Measurements from ENCODE around the gene PPP1R15A. TPM values are rescaled to one million over a fixed set of nuclear protein-coding genes. Genes with fewer than 3 reads are reported as not detected.
"Not testable (repeated sequence)": the region's sequence is repeated elsewhere in the genome, so short reads cannot be mapped to it uniquely, and the experiment has no call there.

The PPP1R15A gene
- total RNA-seq, 1 donor from 2014 or later = 57.5 TPM

DNA sequence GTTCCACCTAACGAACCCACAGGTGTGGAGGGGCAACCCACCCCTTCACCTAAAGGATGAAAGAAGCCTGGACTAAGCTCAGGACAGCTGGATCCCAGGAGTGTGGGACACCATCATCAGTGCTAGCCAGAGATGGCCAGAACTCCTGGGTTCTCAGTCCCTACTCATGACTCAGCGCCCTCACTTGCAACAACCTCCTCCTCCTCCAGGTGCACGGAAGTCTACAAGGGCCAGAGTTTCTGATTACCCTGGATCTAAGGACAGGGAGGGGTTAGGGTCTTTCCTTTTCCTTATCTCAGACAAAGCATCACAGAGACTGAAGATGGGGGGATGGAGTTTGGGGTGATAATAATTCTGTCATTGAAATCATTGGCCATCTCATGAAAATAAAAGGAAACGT, 18.3 kb downstream of the PPP1R15A start:
- Mint-ChIP-seq H3K4me1 (ENCODE audit: unreplicated experiment) (no peaks in the 10 kb centered on the region), H3K27me3 (no peaks in the 10 kb centered on the region), H3K4me3 (no peak overlapping the region), H3K9me3 (no peaks in the 10 kb centered on the region), H3K36me3 (no peaks in the 10 kb centered on the region), H3K27ac (no peak overlapping the region)
- TF ChIP-seq, protein P1, sequence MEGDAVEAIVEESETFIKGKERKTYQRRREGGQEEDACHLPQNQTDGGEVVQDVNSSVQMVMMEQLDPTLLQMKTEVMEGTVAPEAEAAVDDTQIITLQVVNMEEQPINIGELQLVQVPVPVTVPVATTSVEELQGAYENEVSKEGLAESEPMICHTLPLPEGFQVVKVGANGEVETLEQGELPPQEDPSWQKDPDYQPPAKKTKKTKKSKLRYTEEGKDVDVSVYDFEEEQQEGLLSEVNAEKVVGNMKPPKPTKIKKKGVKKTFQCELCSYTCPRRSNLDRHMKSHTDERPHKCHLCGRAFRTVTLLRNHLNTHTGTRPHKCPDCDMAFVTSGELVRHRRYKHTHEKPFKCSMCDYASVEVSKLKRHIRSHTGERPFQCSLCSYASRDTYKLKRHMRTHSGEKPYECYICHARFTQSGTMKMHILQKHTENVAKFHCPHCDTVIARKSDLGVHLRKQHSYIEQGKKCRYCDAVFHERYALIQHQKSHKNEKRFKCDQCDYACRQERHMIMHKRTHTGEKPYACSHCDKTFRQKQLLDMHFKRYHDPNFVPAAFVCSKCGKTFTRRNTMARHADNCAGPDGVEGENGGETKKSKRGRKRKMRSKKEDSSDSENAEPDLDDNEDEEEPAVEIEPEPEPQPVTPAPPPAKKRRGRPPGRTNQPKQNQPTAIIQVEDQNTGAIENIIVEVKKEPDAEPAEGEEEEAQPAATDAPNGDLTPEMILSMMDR (conservative IDR thresholded peaks at IDR 0.05) = no peak
- no peak for DNase-seq (ENCODE audit: extremely low spot score, unreplicated experiment)

DNA sequence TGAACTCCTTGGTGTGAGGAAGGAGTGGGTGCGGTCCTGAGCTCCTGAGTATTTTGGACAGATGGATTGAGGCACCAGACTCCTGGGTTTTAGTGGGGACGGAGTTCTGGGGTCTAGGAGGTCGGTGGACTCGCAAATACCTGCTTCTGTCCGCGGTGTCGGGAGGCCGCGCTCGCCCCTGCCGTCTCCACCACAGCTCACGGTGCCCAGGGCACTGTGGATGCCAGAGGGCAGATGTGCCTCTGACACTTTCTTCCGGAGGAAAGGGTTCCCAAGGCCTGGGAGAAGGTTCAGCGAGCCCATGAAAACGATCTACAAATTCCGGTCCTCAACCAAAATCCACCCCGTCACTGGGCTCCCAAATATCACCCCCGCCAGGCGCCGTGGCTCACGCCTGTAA, 23.0 kb downstream of the PPP1R15A start:
- peaks cover 5% of the 10 kb centered on the region for H3K36me3 Mint-ChIP-seq
- no peak overlapping the region for H3K4me3 Mint-ChIP-seq
- TF ChIP-seq, protein P1 (conservative IDR thresholded peaks at IDR 0.05) = no peak

DNA sequence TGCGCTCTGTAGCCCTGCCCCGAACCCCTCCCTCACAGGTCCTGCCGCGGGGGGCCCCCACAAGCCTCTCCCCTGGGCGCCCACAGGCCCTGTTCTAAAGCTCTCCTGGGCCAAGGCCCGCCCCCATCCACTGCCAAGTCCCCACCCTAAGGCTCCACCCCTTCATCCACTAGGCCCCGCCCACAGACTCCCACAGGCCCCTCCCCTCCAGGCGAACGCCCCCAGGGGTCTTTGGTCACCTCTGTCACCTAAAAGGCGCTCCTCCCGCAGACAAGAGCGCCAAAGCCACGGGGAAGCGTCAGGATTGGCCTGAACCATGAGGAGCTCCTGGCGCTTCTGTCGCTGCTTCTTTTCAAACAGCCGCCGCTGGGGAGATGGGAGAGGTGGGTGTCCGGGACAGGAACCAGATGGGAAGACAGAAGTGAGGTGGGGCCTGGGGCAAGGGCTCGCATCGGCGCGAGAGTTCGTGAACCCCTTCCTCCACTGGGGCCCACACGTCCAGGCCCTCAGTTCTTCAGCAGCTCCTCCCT, 24.0 kb downstream of the PPP1R15A start:
- H3K27ac Mint-ChIP-seq = no peak overlapping the region
- TF ChIP-seq, protein P1 (conservative IDR thresholded peaks at IDR 0.05) = no peak
- H3K4me1 Mint-ChIP-seq (ENCODE audit: unreplicated experiment) = peaks cover 13% of the 10 kb centered on the region
- no peaks in the 10 kb centered on the region for H3K9me3 Mint-ChIP-seq
- DNase-seq (ENCODE audit: extremely low spot score, unreplicated experiment) = no peak
- H3K4me3 Mint-ChIP-seq = no peak overlapping the region
- H3K36me3 Mint-ChIP-seq = peaks cover 9% of the 10 kb centered on the region
- no peaks in the 10 kb centered on the region for H3K27me3 Mint-ChIP-seq

More for the DNA sequence above, 23.0 kb downstream of the PPP1R15A start:
- Mint-ChIP-seq H3K9me3 (no peaks in the 10 kb centered on the region), H3K4me1 (ENCODE audit: unreplicated experiment) (peaks cover 6% of the 10 kb centered on the region), H3K27ac (no peak overlapping the region), H3K27me3 (no peaks in the 10 kb centered on the region)
- no peak for DNase-seq (ENCODE audit: extremely low spot score, unreplicated experiment)

DNA sequence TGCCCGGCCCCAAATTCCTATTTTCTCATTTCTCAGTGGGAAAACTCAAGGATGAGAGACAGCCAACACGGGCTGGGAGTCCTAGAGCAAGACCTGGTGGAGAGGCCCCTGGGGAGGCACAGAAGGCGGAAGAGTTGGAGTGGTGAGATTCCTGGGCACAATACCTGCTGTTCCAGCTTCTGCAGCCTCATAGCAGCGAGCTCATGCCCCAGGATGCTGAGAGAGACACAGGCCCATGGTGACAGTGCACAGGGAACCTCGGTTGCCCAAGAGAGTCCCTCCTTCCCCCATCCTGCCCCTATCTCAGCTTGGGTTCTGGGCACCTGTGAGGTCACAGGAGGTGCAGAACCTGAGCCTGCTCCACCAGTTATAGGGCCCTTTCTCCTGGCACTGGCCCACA, 25.0 kb downstream of the PPP1R15A start:
- H3K36me3 Mint-ChIP-seq = peaks cover 9% of the 10 kb centered on the region
- TF ChIP-seq, protein P1 (conservative IDR thresholded peaks at IDR 0.05) = no peak
- H3K4me1 Mint-ChIP-seq (ENCODE audit: unreplicated experiment) = peaks cover 14% of the 10 kb centered on the region
- H3K27ac Mint-ChIP-seq = no peak overlapping the region
- DNase-seq (ENCODE audit: extremely low spot score, unreplicated experiment) = no peak
- no peaks in the 10 kb centered on the region for H3K27me3 Mint-ChIP-seq
- H3K9me3 Mint-ChIP-seq = no peaks in the 10 kb centered on the region
- H3K4me3 Mint-ChIP-seq = no peak overlapping the region

DNA sequence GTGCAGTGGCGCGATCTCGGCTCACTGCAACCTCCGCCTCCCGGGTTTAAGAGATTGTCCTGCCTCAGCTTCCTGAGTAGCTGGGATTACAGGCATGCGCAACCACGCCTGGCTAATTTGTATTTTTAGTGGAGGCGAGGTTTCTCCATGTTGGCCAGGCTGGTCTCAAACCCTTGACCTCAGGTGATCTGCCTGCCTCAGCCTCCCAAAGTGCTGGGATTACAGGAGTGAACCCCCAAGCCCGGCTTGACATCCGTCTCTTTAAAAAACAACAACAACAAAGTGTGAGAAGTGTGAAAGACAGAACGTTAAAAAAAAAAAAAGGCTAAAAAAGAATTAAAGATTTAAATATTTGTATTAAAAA, 27.1 kb downstream of the PPP1R15A start:
- H3K4me1 Mint-ChIP-seq (ENCODE audit: unreplicated experiment) = peaks cover 18% of the 10 kb centered on the region
- peak overlapping the region; percentile 93 for H3K4me3 Mint-ChIP-seq
- not testable (repeated sequence) for H3K27me3 Mint-ChIP-seq; DNase-seq (ENCODE audit: extremely low spot score, unreplicated experiment); H3K9me3 Mint-ChIP-seq
- H3K36me3 Mint-ChIP-seq = peaks cover 13% of the 10 kb centered on the region
- peak overlapping the region; percentile 97 for H3K27ac Mint-ChIP-seq

DNA sequence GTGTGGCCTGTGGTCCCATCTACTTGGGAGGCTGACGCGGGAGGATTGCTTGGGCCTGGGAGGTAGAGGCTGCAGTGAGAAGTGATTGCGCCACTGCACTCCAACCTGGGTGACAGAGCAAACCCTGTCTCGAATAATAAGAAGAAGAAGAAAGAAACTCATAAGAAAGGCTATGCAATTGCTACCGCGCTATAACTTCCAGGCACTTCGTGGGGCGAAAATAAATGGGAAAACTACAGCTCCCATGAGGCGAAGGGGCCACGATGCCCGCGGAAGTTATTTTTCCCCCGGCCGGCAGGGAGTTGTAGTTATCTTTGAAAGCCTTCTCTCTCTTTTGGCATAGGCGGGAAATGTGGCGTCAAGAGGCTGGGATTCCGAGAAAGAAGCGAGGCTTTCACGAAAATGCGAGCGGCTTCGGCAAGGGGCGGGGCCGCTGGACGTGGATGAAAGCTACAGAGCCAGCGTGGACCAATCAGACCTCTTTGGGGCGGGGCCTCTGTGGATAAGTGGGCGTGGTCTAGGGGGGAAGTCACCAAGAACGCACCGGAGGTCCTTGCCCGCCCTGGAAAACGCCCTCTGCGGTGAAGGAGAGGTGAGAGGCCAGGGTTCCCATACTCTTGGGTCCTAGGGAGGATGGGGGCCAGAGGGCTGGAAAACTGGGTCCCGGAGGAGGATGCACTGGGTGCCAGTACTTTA, 27.7 kb downstream of the PPP1R15A start, which contains the start of gene NUCB1:
Gene NUCB1, plus strand, starts transcription at position 532 of the 696 bp plus-strand sequence. CDS start 485 bp downstream, outside the sequence.
- Mint-ChIP-seq H3K27ac (peak within 1 kb of the TSS; percentile 97), H3K27me3 (no peaks in the 10 kb centered on the region), H3K9me3 (no peaks in the 10 kb centered on the region), H3K36me3 (peaks cover 17% of the 10 kb centered on the region), H3K4me3 (peak within 1 kb of the TSS; percentile 93), H3K4me1 (ENCODE audit: unreplicated experiment) (peaks cover 18% of the 10 kb centered on the region)
- TF ChIP-seq, protein P1 (conservative IDR thresholded peaks at IDR 0.05) = peak; percentile 57
- DNase-seq (ENCODE audit: extremely low spot score, unreplicated experiment) = peak; percentile 97

All from type B pancreatic cell (in vitro differentiated cells).